GM19043 (cell line): ENCODE results near the gene AFAP1L1.
A peak's percentile ranks its signal among the peaks of the same experiment; 100 is the strongest.

Experiments
- ATAC-seq: cut with Tn5 transposase; IDR thresholded peaks from one replicate; pipeline ENCODE4 v1.9.1; 2021; ENCODE audit warnings: low read depth; ENCODE audit not compliant: unreplicated experiment

Gene AFAP1L1

GRCh38 chr5:149367972-149368645 is 96.5 kb downstream of the AFAP1L1 start:
- ATAC-seq, result no peak

- ATAC-seq, result no peak
Observed at GRCh38 chr5:149370878-149371277, 99.2 kb downstream of the AFAP1L1 start.

DNA sequence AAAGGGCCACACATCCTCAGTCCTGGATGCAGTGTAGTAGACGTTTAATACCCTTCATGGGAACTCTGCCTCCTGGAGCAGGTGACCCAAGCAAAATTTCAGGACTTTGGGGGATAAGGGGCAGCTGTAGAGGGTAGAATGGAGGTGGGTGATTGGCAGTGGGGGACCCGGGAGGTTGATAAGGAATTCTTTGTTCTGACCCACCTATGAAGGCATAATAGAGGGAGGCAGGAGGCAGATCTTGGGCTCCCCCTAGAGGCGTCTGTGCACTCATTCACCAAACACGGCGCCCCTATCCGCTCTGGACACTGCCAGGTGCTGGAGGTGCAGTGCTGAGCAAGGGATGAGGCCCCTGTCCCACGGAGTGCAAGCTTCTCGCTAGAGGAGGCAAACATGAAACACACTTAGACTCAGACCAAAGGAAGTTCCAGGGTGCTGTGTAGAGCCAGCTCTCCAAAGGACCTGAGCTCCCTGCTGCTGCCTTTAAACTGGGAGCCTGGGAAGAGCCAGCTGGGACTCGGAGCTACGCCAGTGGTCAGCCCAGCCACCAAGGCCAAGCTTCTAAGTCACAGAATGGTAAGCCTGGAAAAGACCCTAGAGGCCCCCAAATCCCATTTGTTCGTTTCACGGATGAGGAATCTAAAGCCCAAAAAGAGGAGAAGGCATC is 99.8 kb downstream of the AFAP1L1 start:
- ATAC-seq, result peak; percentile 84

- ATAC-seq, result no peak
Observed at GRCh38 chr5:149372076-149372795, 100.6 kb downstream of the AFAP1L1 start.

GRCh38 chr5:149372932-149373331 is 101.3 kb downstream of the AFAP1L1 start:
- ATAC-seq, result no peak

- ATAC-seq, result no peak
Observed at GRCh38 chr5:149374303-149374702, 102.6 kb downstream of the AFAP1L1 start.

- ATAC-seq, result no peak
Observed at GRCh38 chr5:149374801-149375200, 103.1 kb downstream of the AFAP1L1 start.

- no peak for ATAC-seq
Observed at GRCh38 chr5:149375434-149375833, 103.8 kb downstream of the AFAP1L1 start.

DNA sequence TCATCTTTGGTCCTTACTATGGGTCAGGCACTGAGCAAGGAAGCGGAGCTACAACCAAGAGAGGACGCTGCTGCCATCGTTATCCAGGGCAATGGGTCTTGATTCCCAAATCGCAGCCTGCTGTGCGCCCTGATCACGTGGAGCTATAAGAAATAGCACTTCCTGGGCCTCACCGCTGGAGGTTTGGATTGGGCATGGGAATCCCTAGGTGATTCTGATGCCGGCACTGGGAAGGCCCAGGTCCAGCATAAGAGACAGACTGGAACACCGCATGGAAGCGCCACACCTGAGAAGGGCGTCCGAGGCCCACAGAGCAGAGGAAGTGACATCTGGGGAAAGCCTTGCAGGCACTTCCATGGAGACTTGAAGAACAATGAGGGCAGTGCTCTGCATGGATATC is 104.4 kb downstream of the AFAP1L1 start:
- no peak for ATAC-seq

GRCh38 chr5:149376711-149377447 is 105.2 kb downstream of the AFAP1L1 start:
- no peak for ATAC-seq

DNA sequence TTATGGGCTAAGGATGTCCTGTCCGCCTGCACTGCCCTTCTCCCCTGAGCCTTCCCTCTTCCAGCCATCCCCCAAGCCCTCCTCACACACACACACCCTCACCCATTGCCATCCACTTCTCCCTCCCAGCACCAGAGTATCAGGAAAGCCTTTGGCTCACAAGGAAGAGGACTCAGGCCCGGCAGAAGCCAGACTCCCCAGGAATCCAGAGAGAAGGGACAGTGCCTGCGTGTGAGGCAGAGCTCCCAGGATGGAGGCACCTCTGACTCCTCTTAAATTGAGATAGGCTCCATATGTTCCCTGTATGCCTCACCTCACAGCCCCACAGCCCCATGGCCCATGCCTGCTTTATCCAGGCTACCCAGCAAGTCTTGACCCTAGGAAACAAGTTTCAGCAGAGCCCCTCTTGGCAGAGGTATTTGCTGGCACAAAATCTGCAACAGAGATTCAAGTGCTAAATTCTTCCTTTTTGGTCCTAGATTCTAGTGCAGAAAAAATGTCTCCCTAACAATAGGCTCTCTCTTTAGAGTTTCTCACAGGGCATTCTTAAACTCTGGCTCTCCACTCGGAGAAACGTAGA is 106.7 kb downstream of the AFAP1L1 start:
- ATAC-seq, result no peak

DNA sequence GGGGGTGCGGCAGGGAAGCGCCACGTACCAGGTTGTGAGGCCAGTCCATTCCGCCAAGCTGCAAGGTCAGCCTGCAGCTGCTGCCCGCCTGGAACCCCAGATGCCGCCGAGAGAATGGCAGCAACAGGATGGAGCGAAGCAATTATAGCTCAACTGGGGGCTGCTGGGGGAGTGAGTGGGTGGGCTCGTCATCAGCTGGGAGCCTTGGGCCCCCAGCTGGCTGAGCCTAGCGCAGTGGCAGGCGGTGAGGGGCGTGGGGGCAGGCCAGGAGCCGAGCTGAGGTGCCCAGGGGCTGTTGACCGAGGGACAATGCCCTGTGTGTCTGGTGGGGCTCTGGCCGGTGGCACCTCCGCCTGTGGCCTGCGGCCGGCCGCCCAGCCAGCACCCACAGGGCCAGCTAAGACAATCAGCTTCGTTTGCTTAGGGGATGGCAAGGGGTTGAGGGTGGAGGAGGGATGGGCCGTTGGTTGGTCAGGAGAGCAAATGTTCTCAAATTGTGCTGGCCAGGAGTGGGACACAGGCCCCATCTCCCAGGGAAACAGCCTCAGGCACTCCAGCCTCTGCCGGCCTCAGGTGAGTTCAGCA is 107.6 kb downstream of the AFAP1L1 start, which contains the start of gene IL17B:
TSS of gene IL17B (minus strand) at position 116 of the 585 bp plus-strand sequence. CDS start at position 49, 67 bp downstream.
- ATAC-seq, result no peak

- no peak for ATAC-seq
Observed at GRCh38 chr5:149379818-149380374, 108.2 kb downstream of the AFAP1L1 start.

GRCh38 chr5:149380466-149381121 is 108.9 kb downstream of the AFAP1L1 start:
- ATAC-seq, result no peak

DNA sequence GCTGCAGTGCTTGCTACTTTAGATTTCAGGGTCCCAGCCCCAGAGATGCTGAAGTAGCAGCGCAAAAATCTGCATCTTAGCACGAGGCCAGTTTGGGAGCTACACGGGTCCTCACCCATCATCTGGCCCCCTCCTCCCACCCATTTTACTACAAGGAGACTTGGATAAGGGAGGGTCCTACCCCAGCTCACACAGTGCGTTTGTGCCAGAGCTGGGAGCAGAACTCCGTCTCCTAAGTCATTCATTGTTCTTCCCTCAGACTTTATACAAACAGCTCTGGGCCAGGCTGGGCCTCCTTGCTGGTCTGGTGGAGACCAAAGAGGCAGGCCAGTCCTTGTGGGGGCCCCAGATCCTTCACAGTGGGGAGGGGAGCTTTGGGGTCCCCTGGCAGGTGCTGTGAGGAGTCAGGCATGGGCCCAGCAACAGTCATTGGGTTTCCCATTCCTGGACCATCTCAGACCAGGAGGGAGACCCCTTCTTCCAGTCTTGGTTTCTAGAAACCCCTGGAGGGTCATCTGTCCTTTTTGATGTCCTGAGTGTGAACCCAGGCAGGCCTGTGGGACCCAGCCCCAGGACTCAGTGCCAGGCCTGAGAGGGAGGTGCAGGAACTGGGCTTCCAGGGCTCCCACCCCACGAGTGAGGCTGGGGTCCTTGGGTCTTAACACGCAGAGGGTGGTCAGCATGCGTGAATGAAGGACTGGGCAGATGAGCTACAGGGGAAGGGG is 109.8 kb downstream of the AFAP1L1 start:
- ATAC-seq, result no peak

- ATAC-seq, result peak; percentile 84
Observed at GRCh38 chr5:149381986-149382338, 110.3 kb downstream of the AFAP1L1 start.

DNA sequence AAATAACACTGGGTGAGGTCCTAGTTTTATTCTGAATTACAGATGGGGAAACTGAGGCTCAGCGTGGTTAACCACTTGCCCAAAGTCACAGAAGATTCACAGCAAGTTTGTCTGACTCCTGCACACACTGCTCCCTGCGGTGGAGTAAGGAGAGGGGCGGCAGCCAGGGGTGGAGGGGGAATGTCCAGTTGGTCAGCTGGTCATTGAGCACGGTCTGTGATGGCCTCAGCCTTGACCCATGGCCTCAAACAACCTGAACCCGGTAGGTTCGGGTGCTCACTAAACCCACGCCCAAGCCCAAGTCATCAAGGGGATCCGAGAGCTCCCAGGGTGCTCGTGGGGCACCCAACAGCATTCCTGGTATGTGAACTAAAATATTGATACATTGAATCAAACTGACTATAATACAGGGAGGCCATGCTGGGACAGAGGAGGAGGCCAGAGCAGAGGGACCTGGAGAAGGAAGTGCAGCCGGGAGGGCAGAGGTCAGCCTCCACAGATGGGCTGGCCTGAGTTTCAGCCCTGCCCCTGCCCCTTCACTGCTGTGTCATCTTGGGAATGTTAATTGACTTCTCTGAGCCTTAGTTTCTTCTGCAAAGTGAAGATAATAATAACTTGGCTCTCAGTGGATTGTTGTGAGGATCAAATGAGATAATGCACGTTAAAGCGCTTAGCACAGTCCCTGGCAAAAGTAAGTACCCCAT is 111.0 kb downstream of the AFAP1L1 start:
- ATAC-seq, result no peak

DNA sequence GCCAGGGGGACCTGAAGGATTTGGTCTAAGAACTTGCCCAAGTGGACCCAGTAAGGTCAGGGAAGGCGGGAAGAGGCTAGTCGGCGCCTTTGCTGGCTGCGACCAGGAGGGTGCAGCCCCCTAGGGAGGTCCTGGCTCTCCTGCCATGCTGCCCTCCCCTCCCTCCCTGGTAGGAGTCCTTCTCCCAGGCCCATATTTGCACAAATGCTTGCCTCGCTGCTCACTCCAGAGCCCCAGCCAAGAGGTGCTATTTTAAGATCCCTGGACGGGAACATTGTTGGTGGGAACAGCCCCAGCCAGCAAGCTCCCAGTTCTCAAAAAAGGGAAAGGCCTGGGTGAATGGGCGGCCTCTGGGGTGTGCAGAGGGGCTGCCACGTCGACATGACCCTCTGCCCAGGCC is 111.7 kb downstream of the AFAP1L1 start:
- ATAC-seq, result no peak
